HK-2 (cell line): ENCODE data around the gene FLRT3.

Experiments
- DNase-seq: peaks from one replicate; pipeline ENCODE4 v3.0.0-alpha.2; 2018; ENCODE audit not compliant: unreplicated experiment

Gene FLRT3

GRCh38 chr20:14337400-14338171 lies at the start of gene FLRT3:
Gene FLRT3, minus strand, starts transcription at chr20:14337612. Its CDS starts 10,106 bp downstream, at chr20:14327506.
- peak; percentile 87 for DNase-seq

- no peak for DNase-seq
These were observed 49.3 kb upstream of the FLRT3 start for GRCh38 chr20:14386726-14387125.

GRCh38 chr20:14385176-14385740 lies 47.8 kb upstream of the FLRT3 start:
- no peak for DNase-seq

GRCh38 chr20:14384416-14385175 lies 47.2 kb upstream of the FLRT3 start:
- no peak for DNase-seq

- DNase-seq = no peak
These were observed 45.9 kb upstream of the FLRT3 start for GRCh38 chr20:14383335-14383734.

GRCh38 chr20:14378326-14378725 lies 40.9 kb upstream of the FLRT3 start:
- no peak for DNase-seq

- no peak for DNase-seq
These were observed 38.1 kb upstream of the FLRT3 start for GRCh38 chr20:14375416-14375985.

GRCh38 chr20:14374196-14374595 lies 36.8 kb upstream of the FLRT3 start:
- no peak for DNase-seq

GRCh38 chr20:14361509-14362345 lies 24.3 kb upstream of the FLRT3 start:
- no peak for DNase-seq

GRCh38 chr20:14360416-14360815 lies 23.0 kb upstream of the FLRT3 start:
- DNase-seq = no peak

GRCh38 chr20:14355791-14356190 lies 18.4 kb upstream of the FLRT3 start:
- no peak for DNase-seq

GRCh38 chr20:14344746-14345145 lies 7.3 kb upstream of the FLRT3 start:
- no peak for DNase-seq

- no peak for DNase-seq
These were observed 6.2 kb upstream of the FLRT3 start for GRCh38 chr20:14343491-14344065.

GRCh38 chr20:14342918-14343317 lies 5.5 kb upstream of the FLRT3 start:
- no peak for DNase-seq

- DNase-seq = no peak
These were observed 4.4 kb upstream of the FLRT3 start for GRCh38 chr20:14341801-14342200.

- peak; percentile 22 for DNase-seq
These were observed 726 bp downstream of the FLRT3 start for GRCh38 chr20:14336686-14337085.

- DNase-seq = no peak
These were observed 2.4 kb downstream of the FLRT3 start for GRCh38 chr20:14335052-14335451.

- DNase-seq = peak; percentile 40
These were observed 3.0 kb downstream of the FLRT3 start for GRCh38 chr20:14334306-14334930.

- no peak for DNase-seq
These were observed 3.7 kb downstream of the FLRT3 start for GRCh38 chr20:14333721-14334120.

- no peak for DNase-seq
These were observed 4.5 kb downstream of the FLRT3 start for GRCh38 chr20:14332866-14333265.

- no peak for DNase-seq
These were observed 5.8 kb downstream of the FLRT3 start for GRCh38 chr20:14331646-14332045.
